HG03575 (cell line): ENCODE results near the gene METTL22.

Source experiments
- ATAC-seq: cut with Tn5 transposase; IDR thresholded peaks from one replicate; pipeline ENCODE4 v1.9.1; 2021; ENCODE audit not compliant: unreplicated experiment, insufficient number of reproducible peaks, low FRiP score; ENCODE audit errors: extremely low read depth

METTL22 gene

DNA sequence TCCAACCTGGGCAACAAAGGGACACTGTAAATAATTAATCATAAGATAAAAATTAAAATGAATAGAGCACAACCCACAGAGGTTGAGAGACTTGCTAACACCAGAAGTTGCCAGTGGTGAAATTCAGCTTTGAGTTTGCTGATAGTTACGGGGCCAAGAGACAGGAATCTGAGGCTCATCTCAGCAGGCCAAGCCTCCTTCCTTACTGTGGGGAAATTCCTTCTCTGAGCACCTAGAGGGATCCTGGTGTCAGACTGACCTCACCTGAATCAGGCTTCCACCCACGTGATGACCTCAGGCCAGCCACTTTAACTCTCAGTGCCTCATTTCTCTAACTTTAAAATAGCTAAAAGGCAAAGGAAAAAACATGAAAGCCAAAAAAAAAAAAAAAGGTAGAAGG is 57.7 kb downstream of the METTL22 start:
- no peak for ATAC-seq

DNA sequence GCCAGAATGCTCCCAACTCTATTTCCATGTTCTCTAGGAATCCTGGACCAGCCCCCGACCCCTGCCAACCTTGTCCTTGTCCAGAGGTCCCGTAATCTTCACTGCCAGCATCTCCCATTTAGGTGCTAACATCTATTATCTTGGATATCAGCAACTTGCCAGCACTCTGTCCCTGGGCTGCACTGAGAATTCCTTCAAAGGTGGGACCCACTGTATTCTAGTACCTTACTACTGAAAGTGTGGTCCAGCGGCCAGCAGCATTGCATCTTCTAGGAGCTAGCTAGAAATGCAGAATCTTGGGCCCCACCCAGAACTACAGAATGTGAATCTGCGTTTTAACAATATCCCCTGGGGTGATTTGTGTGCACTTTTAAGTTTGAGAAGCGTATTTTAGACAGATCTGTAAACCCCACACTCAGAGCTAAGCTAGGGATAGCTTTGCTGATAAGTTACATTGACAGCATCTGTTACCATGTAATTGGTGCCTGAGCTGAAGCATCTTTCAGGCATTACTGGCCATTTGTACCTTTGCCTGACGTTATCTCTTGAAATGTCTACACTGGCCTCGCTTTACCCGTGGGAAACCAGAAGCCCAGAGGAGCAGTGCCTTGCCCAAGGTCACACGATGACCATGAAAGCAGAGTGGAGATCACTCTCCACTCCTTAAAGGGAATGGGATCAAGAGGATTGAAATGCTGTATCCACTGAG is 61.2 kb downstream of the METTL22 start:
- ATAC-seq, result no peak

DNA sequence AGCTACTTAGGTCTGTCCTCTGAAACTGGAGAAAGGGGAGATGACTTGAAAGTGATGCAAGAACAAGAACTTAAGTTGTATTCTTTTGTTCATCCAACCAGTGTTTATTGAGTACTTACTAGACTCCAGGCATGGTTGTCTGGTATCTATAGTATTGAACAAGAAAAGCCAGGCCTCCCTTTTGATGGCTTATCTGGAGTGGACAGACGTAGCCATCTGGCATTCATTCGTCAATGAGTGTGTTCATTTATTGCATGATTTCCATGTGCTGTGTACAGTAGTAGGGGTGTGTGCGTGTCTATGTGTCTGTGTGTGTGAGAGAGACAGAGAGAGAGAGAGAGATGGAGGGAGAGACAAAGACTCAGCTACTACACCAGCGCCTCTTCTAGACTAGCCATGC is 62.1 kb downstream of the METTL22 start:
- no peak for ATAC-seq

DNA sequence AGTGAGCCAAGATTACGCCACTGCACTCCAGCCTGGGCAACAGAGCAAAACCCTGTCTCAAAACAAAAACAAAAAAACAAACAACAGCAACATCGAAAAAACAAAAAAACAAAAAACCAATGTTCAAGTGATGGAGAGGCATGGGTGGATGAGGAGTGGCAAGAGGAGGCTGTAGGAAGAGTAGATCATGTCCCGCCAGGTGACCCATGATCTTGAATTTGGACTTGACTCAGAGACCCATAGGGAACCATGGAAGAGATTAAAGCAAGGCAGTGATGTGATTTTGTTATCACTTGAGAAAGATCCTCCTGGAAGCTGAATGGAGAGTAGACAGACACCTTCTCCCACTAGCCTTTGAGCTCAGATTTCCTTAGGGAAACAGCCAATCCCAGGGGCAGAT is 64.1 kb downstream of the METTL22 start:
- ATAC-seq, result no peak

DNA sequence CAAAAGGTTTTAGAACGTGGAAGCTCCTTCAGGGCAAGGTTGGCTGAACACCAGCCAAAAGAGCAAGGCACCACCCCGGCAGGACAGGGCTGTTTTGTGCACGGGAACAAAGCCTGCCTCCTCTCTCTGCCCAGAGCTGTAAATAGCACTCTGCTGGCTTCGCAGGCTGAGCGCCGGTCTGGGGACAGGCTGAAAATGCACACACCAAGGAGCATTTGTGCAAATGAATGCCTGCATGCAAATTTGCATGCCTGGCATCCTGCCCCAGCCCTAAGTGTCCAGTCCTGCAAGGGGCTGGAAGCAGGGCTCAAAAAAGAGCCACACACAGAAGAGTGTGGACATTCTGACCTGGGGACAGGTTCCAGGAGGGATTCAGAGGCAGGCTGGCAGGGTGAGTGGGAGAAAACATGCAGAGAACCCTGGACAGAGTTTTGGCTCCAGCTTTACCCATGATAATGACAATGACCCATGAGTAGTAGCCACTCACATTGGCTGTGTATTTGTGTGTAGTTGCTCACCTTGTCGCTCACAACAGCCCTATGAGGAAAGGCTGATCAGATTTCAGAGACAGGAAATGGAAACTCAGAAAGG is 64.6 kb downstream of the METTL22 start:
- no peak for ATAC-seq

DNA sequence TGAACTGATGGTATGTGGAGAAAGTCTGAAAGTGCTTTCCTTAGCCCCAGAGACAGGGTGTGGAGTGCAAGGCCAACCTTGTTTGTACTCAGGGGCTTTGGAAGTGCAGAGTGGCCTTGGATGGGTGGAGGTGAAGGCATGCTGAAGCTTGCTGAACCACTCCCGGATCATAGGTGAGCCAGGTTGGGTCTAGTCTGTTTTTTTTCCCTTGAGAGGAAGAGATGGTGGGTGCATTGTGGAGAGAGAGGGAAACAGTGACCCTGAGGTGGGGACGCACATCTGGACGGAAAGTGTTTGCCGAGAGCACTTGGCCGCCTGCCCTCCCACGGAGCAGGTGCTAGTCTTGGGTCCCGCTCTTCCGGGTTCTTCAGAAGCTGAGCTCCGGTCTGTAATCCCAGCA is 65.4 kb downstream of the METTL22 start:
- no peak for ATAC-seq

DNA sequence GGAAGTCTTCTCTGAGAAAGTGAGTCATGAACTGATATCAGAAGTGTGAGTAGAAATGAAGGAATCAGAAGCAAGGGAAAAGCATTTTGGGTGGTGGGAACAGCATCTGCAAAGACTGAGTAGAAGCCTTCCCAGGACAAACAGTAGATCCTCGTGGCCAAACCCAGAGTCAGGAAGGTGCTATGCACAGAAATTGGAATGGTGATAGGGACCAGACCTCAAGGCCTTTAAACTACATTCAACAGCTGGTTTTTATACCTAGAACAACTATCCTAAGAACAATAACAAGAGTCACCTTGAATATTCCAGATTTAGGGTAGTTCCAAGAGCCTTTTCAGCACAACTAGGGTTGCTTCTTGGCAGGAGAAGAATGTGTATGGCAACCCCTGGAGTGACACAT is 68.2 kb downstream of the METTL22 start:
- no peak for ATAC-seq

DNA sequence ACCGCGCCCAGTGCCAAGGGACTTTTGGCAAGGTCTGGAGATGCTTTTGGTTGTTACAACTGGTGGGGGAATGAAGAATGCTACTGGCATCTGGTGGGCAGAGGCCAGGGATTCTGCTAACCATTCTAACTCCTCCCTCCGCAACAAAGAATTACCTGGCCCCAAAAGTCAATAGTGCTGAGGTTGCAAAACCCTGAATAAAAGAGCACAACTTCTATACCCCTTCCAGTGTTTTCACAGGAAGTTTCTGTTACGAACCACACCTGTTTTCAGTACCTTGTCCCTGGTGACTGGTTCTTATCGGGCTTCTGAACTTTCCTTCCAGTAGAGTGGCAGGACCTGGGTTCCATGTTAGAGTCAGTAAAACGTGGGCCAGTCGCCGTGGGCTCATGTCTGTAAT is 70.2 kb downstream of the METTL22 start:
- ATAC-seq, result no peak

DNA sequence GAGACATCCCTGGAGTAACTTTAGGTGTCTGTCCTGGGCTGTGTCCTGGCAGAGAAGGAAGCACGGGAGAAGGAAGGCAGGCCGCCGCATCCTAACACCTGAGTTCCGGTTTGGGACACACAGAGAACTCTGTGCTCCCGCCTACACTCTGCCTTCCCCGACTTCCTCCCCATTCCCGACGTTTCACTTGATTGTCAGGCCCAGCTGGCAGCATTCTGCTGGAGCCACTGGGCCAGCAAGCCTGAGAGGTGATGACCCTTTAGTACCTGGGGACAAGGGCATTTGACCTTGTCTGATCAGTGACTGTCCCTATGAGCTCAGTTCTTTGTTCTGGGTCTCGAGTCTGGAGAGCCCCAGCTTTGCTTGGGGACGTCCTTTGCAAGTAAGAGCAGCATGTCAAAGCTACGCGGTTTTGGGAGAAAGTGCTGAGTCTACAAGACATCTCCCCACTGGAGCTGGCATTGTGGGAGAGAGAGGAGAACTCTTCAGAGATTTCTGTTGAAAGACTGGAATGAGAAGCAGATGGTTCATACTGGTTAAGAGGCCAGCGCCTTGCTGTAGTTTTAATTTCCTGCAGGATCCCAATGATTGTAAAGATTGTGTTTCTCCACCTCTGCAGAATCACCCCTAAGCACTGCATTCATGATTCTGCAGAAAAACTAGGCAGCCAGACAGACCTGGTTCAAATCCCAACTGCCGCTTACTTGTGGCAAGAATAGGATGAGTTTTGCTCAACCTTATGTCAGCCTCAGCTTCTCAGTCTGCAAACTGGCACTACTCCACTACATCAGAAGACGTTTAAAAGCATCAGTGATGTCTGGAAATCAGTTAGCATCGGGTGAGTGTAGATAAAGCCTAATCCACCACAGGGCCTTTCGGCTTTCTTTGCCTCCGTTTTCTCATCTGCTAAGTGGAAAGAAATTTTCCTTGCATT is 73.6 kb downstream of the METTL22 start:
- no peak for ATAC-seq

DNA sequence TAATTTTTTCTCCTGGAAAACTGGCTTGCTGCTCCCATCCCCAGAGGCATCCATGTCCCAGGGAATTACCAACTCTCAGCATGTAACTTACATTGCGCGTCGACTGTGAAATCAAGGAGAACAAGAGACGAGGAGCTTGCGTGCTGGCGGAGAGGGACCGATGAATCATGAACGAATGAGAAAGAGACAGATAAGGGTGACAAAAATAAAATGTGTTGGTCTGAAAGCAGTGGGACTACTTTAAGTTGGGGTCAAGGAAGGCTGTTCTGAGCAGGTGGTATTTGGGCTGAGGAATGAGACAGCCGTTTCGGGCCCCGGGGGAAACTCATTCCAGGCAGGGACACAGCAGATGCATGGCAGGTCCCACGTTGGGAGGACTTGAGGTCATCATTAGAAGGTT is 75.4 kb downstream of the METTL22 start:
- ATAC-seq, result no peak

DNA sequence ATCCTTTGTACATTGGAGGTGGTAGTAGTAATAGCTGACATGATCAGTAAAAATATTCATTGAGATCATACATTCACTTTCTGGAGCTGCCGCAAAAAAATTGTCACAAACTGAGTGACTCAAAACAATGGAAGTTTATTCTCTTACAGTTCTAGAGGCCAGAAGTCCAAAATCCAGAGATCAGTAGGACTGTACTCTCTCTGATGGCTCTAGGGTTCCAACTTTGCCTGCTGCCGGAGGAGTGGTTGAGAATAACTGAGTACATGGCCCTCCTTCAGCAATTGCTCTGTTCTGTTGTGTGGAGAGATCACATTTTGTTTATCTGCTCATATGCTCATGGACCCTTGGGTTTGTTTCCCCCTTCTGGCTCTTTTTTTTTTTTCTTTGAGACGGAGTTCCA is 76.5 kb downstream of the METTL22 start:
- ATAC-seq, result no peak
